Upper lobe of right lung (tissue), 1 donor: ENCODE measurements around the gene SERAC1. TPM values are rescaled to one million over a fixed set of nuclear protein-coding genes. Genes with fewer than 3 reads are reported as not detected.
A peak's percentile ranks its signal among the peaks of the same experiment; 100 is the strongest.

Experiments
- ATAC-seq: fragments of 200-7000 bp; cut with Tn5 transposase; one replicate; pipeline ENCODE4 v1.9.1; 2020; ENCODE audit warnings: mild to moderate bottlenecking, moderate library complexity
- DNase-seq: peaks from one replicate; pipeline ENCODE4 v3.0.0-alpha.2; 2020
- H3K27ac ChIP-seq: fragments of 200-600 bp; one replicate; pipeline ENCODE4 v1.8.0; 2022
- H3K27me3 ChIP-seq: fragments of 200-600 bp; one replicate; pipeline ENCODE4 v1.8.0; 2022; ENCODE audit warnings: mild to moderate bottlenecking
- H3K36me3 ChIP-seq: fragments of 200-600 bp; one replicate; pipeline ENCODE4 v1.8.0; 2022
- H3K4me1 ChIP-seq: fragments of 200-600 bp; one replicate; pipeline ENCODE4 v1.8.0; 2022
- H3K4me3 ChIP-seq: fragments of 200-600 bp; one replicate; pipeline ENCODE4 v1.8.0; 2022; ENCODE audit warnings: mild to moderate bottlenecking
- H3K9me3 ChIP-seq: fragments of 200-600 bp; one replicate; pipeline ENCODE4 v1.8.0; 2022
- CTCF ChIP-seq: fragments of 200-600 bp; IDR thresholded peaks from one replicate; pipeline ENCODE4 v1.8.0; 2022; ENCODE audit warnings: antibody characterized with exemption
- intact Hi-C: fragments of 100-400 bp; cut with DNase I; formaldehyde crosslinking; loops from one replicate; pipeline ENCODE4 v1.11.0; 2022
- total RNA-seq: library from RNA; stranded (reverse); fragmentation: NEBNext Ultra II Directional; extraction: Animal tissue kit (Norgen Biotek cat#: 25700); gene quantifications from one replicate; pipeline ENCODE4 v1.2.1, GENCODE V29; 2021
- donor health status: DM: no; HTN: yes; CAD: no; lungs with severe emphysema.

SERAC1 gene
- total RNA-seq, 1 donor from 2014 or later = 7.5 TPM

- Histone ChIP-seq H3K36me3 (peaks cover 21% of the 10 kb centered on the region), H3K4me1 (no peaks in the 10 kb centered on the region), H3K27me3 (no peaks in the 10 kb centered on the region), H3K9me3 (no peaks in the 10 kb centered on the region), H3K4me3 (no peak overlapping the region), H3K27ac (no peak overlapping the region)
- no peak for TF ChIP-seq CTCF
- no peak for DNase-seq
- intact Hi-C loops = no loop called here
- ATAC-seq = no peak
Measured at GRCh38 chr6:158150701-158151100, 17.4 kb downstream of the SERAC1 start.

DNA sequence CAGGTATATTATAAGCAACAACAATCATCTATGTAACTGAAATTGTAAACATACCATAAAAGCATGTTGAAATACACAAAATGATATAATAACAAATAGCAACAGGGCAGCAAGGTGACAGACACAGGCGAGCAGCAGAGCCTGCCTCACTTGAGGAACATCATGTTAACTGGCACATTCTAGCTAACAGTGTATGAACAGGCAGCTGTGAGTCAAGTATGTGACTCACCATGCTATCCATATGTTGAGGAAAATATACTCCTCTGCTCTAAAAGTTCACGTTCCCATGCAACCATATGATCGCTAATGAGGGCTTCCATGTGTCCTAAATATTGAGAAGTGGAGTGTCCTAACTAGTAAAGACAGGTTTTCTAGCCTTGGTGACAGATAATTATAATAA is 18.4 kb downstream of the SERAC1 start:
- no peaks in the 10 kb centered on the region for H3K9me3 ChIP-seq
- no peak for ATAC-seq
- H3K36me3 ChIP-seq = peaks cover 21% of the 10 kb centered on the region
- no peak overlapping the region for H3K4me3 ChIP-seq
- TF ChIP-seq CTCF = no peak
- no peaks in the 10 kb centered on the region for H3K27me3 ChIP-seq
- intact Hi-C loops = no loop called here
- H3K4me1 ChIP-seq = no peaks in the 10 kb centered on the region
- no peak overlapping the region for H3K27ac ChIP-seq
- no peak for DNase-seq

- no peaks in the 10 kb centered on the region for H3K4me1 ChIP-seq
- ATAC-seq (peak; percentile 29), DNase-seq (no peak)
- H3K36me3 ChIP-seq = peaks cover 23% of the 10 kb centered on the region
- no peaks in the 10 kb centered on the region for H3K9me3 ChIP-seq
- intact Hi-C loops = no loop called here
- TF ChIP-seq CTCF = no peak
- H3K27ac ChIP-seq = no peak overlapping the region
- H3K4me3 ChIP-seq = no peak overlapping the region
- H3K27me3 ChIP-seq = no peaks in the 10 kb centered on the region
Measured at GRCh38 chr6:158143700-158144099, 24.4 kb downstream of the SERAC1 start.

GRCh38 chr6:158142789-158143188 is 25.3 kb downstream of the SERAC1 start:
- ATAC-seq (peak; percentile 62), DNase-seq (no peak)
- H3K4me1 ChIP-seq = no peaks in the 10 kb centered on the region
- no peak overlapping the region for H3K27ac ChIP-seq
- intact Hi-C loops = no loop called here
- TF ChIP-seq CTCF = no peak
- no peaks in the 10 kb centered on the region for H3K27me3 ChIP-seq
- peaks cover 22% of the 10 kb centered on the region for H3K36me3 ChIP-seq
- no peaks in the 10 kb centered on the region for H3K9me3 ChIP-seq
- H3K4me3 ChIP-seq = no peak overlapping the region

DNA sequence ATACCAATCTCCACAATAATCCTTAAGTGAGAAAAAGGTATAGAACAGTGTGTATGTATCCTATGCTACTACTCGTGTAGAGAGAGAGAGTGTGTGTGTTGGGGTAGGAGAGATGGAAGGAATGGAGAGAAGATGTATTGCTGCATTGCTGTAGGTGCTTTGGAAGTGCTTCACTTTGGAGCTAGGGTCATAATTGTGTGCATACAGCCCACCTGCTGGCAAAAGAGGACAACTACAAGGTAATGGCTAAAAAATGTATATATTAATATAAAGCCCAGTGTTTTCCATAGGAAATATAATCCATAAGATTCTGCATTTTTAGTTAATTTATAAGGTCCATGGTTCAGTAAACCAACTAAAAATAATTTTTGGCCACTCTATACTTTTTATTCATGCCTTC is 36.1 kb downstream of the SERAC1 start:
- TF ChIP-seq CTCF = peak; percentile 21
- Histone ChIP-seq H3K27ac (no peak overlapping the region), H3K4me1 (no peaks in the 10 kb centered on the region), H3K27me3 (no peaks in the 10 kb centered on the region), H3K36me3 (no peaks in the 10 kb centered on the region), H3K4me3 (no peak overlapping the region), H3K9me3 (no peaks in the 10 kb centered on the region)
- intact Hi-C loops = no loop called here
- DNase-seq (no peak), ATAC-seq (no peak)

DNA sequence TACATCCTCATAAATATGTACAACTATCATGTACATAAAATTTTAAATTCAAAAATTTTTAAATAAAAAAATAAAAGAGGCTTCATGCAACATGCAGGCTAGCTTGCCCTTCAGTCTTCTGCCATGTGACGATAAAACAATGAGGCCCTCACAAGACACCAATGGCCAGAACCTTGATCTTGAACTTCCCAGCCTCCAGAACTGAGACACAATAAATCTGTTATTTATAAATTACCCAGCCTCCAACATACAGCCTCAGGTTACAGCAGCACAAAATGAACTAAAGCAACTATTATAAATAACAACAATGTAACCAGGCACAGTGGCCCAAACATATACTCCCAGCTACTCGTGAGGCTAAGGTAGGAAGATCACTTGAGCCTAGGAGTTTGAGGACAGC is 42.8 kb downstream of the SERAC1 start:
- DNase-seq (no peak), ATAC-seq (no peak)
- Histone ChIP-seq H3K4me1 (no peaks in the 10 kb centered on the region), H3K27me3 (no peaks in the 10 kb centered on the region), H3K36me3 (peaks cover 7% of the 10 kb centered on the region), H3K9me3 (no peaks in the 10 kb centered on the region), H3K4me3 (no peak overlapping the region), H3K27ac (no peak overlapping the region)
- intact Hi-C loops = no loop called here
- TF ChIP-seq CTCF = no peak
